GM10847 (cell line): ENCODE measurements around the gene MGAT3.

ENCODE experiments used
- POLR2A ChIP-seq: IDR thresholded peaks from 2 replicates; pipeline ENCODE4 v1.6.1; 2011; ENCODE audit not compliant: insufficient read length; ENCODE audit errors: extremely low read depth

MGAT3 gene

DNA sequence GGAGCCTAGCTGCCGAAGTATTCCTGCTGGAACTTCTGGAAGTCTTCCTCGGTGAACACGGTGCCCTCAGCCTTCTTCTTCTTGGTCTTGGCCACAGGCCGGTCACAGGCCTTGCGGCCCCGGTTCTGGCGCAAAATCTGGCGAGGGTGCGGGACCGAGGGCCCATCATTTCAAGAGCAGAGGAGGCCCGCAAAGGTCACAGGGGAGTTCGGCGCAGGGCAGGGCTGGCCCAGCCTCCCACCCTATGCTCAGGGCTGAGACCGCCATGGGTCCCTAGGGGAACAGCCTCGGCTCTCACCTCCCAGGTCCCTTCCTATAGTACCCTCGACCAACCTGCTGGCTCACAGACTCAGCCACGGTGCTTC, 72.7 kb downstream of the MGAT3 start:
- TF ChIP-seq POLR2A = no peak

DNA sequence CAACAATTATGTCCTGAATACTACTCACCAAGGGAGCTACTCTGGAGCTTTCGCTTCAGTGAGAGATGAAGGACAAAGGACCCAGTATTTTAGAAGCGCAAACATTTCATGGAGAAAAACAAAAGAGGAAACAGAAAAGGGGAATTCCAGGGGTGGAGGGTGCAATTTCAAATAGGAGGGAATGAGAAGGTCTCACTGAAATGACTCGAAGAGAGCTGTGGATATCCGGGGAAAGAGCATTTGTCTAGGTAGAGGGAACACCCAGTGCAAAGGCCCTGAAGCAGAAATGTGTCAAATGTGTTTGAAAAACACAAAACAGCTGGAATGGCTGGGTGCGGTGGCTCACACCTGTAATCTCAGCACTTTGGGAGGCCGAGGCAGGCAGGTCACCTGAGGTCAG, 73.3 kb downstream of the MGAT3 start:
- no peak for TF ChIP-seq POLR2A

DNA sequence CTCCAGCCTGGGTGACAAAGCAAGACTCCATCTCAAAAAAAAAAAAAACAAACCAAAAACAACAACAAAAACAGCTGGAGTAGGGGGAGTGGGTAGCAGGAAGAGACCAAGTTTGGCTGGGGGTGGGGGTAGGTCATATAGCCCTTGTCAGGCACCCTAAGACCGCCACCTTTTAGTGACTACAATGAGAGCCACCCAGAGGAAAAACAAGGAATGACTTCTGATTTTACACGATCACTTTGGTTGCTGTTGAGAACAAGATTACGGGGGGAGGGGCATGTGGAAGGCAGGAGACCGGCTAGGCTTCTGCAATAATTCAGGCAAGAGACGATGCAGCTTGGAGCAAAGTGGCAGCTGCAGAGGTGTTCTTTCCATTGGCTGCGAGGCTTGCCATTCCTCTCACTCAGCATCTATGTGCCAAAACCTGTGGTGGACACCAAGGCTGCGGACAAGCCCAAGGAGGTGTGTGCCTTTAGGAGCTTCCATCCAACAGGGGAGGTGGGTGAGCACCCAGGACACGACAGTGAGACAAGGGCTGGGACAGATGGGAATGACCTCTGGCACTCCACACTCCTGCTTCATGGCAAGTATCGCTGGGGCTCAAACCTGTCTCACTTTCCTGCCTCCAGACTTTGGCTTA, 74.0 kb downstream of the MGAT3 start:
- TF ChIP-seq POLR2A = no peak

DNA sequence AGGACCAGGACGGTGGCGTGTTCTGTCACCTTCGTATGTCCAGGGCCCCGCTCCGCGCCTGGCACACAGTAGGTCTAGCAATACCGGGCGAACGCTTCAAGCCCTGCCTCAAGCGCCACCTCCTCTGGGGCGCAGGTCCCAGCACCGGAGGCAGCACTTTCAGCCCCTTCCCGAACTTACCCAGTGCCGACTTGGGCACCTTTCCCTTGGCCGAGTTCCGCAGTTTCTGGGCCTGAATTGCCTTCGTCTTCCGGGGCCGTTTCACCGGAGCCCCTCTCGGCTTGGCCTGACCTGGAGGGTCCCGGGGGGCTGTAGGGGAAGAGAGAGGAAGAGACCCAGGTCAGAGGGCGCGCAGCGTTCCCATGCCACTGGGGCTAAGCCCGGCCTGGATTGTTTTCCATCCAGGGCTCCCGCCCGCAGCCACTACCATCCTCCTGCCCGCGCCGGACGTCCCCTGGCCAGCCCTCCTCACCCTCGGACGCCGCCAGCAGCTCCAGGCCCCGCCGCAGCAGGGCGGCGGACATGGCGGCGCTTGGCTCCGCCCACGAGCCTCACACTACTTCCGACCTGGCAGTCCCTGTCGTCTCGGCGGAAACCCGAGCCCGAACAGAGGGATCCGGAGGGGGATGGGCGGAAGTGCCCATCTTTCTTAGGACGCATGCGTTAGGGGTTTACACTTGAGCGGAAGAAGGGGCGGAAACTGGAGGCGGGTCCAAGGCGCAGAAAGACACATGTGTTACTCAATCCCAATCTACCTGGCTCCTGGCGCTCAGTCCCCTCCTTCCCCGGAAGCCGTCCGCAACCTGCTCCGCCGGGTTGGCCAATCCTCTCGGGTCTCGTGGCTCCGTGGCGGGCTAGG, 75.6 kb downstream of the MGAT3 start, which contains the start of gene RPS19BP1:
RPS19BP1 (minus strand) TSS at position 534 of the 859 bp plus-strand sequence; CDS start at position 524, 10 bp downstream.
- peak; percentile 94 for TF ChIP-seq POLR2A

DNA sequence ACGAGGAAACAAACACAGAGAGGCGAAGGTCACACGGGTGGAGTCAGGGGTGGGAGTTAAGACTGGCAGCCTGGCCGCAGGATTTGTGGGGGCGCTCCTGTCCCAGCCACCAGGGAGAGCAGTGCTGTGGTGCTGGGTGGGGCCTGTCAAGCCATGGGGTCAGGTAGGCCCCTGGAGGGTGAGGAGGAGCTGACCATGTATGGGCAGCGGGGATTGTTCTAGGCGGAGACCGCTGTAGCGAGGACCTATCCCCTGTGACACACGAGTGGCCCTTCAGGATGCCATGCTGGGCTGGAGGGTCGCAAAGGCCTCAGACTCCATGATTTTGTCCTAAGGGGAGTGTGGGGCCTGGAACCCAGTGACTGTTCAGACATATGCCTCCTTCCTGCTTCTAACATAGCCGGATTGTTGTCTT, 77.3 kb downstream of the MGAT3 start:
- no peak for TF ChIP-seq POLR2A

DNA sequence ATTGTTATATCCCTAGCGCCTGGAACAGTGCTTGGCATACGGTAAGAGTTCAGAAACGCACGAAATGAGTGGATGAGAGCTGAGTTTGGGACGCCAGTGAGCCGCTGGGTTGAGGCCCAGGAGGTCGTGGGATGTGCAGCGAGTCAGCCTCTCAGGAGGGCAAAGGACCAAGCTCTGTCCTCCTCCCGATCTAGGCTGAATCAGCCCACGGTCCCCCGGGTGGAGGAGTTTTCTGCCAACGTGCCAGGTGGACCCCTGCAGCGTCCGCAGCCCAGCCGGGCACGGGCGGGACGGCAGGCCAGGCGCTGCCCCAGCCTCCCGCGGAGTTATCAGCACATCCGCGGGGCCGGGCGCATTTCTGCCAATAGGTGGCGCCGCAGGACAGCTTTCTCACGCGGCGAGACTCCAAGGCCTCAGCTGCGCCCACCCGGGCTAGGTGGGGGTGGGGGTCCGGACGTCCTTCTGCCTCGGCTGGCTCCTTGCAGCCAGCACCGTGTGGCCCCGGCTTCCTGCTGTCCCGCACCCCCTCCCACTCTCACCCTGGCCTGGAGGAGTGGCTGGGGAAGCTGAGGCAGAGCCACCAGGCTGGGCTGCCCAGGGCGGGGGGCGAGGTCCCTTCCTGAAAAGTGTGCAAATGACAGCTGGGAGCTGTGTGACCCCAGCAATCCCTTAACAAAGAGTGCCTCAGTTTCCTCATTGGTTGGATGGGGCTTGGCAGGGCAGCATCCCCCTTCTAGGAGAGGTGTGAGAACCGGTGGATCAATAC, 78.0 kb downstream of the MGAT3 start:
- TF ChIP-seq POLR2A = no peak

DNA sequence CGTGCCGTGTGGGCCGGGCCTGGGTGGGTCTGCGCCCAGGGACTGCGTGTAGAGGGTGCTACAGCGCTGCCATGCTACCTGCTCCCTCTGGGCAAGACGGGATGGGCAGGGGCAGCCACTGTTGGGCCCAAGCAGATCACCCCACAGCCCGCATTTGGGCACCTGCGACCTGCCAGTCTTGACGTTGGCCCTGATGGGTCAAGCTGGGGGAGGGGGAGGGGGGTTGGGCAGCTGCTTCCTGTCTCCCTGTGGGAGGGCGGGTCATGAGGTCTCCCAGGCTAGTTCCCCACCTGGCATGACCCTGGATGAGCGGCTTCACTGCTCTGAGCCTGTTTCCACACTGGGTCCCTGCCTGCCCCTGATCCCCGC, 78.5 kb downstream of the MGAT3 start:
- no peak for TF ChIP-seq POLR2A

DNA sequence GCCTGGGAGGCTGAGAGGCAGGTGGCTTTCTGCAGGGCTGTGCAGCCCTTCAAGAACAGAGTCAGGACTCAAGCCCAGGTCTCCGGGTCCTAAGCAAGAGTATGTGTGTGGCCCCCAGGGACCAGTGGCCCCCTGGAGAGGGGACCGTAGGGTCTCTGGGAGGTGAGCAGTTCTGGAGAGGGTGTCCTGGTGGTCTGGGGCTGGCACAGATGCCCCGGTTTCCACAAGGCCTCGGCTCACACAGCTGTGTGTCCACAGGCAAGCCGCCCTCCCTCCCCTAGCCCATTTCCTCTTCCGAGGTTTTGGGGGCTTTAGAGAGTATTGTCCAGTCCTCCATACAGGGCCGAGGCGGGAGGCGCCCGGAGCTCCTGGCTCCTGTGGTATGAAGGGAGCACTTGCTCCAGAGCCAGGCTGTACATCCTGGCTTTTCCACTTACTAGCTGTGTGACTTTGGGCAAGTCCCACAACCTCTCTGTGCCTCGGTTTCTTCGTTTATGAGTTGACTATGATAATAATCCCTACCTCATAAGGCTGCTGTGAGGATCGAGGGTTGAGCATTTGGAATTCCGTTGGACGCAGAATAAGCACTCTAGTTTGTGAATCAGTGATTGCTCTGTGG, 79.1 kb downstream of the MGAT3 start:
- TF ChIP-seq POLR2A = no peak

DNA sequence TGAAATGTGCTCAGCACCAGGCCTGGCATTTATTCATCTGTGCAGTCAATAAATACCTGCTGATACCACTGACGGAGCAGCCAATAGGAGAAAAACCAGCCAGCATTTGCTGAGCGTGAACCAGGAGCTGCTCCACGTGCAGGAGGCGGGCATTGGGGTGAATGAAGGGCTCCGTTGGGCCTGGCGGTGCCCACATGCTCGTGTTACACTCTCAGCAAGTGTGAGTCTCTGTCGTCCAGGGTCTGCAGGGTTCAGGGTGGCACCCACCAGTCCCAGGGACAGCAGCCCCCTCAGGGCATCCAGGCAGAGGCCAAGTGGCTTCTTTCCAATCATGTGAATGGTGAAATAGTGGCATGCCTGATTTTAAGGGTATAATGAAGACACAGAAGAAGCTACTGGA, 79.9 kb downstream of the MGAT3 start:
- TF ChIP-seq POLR2A = no peak

DNA sequence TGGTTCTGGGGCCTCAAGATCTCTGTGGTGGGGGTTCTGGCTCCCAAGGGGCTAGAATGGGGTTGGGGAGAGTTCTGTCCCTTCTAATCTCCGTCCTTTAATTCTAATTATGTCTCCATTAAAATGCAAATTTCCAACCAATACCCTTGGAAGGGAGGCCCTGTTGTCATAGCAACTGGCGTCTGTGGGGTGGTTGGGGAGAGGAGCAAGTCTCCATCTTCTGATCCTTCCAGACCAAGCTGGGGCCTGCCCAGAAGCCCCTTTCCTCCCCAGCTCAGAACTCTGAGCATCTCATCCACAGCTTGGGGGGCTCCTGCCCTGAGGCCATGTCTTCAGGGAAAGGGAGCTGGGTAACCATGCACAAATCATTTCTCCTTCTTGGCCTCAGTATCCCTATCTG, 81.2 kb downstream of the MGAT3 start:
- no peak for TF ChIP-seq POLR2A
